ENCODE data around the gene HELZ.

- TF ChIP-seq POLR2A (IDR thresholded peaks at IDR 0.05) (no peak), POLR2AphosphoS5 (IDR thresholded peaks at IDR 0.05) (no peak)
These were observed 212.0 kb downstream of the HELZ start for GRCh38 chr17:67032985-67033384.
